GF-D8 (cell line): ENCODE data around the gene PARD3.

Experiments
- DNase-seq: peaks from one replicate; lab custom pipeline; 2025; lab: John Stamatoyannopoulos, UW

PARD3 gene

DNA sequence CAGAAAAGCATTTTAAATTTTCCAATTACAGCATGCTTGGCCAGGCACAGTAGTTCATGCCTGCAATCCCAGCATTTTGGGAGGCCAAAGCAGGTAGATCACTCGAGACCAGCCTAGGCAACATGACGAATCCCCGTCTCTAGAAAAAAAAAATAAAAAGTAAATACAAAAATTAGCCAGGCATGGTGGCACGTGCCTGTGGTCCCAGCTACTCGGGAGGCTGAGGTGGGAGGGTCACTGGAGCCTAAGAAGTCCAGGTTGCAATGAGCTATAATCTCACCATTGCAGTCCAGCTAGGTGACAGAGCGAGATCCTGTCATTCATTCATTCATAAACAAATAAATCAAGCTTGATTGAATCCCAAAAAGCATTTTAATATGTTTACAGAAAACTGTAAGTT lies 234.9 kb downstream of the PARD3 start:
- DNase-seq: no peak

GRCh38 chr10:34578468-34578867 lies 236.6 kb downstream of the PARD3 start:
- DNase-seq: no peak

DNA sequence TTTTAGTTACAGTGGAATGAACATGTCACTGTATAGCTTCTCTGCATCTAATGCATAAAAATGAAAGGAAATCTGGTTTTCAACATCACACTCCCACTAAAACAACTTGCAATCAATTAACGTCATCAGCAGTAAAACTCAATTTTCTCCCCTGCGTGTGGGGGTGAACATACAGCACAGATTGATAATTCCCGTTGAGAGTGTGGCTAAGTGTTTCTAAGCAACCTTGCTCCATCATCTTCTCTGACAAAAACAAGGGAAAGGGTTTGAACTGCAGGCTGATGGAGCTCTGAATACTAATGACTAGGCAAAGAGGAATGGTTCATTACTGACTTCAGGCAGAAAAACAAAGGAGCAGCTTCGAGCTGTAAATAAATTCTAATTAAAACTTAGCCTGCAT lies 238.3 kb downstream of the PARD3 start:
- DNase-seq: no peak

DNA sequence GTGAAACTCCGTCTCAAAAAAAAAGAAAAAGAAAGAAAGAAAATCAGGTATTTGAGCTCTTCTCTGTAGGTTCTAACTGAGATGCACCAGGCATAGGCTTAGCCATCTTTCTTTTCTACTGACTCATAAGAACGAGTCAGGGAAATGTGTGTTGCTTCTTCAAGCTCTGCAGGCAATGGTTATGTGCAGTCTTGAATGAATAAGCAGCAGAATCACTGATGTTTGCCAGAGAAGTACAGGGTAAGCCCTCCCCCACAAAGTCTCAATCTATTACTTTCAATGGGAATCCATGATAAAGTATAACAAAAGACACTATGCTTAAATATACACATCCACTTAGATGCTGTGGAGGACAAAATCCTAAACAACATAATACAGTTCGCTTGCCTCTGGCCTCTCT lies 239.2 kb downstream of the PARD3 start:
- DNase-seq: no peak

GRCh38 chr10:34574353-34574934 lies 240.7 kb downstream of the PARD3 start:
- DNase-seq: no peak

GRCh38 chr10:34570887-34571286 lies 244.2 kb downstream of the PARD3 start:
- no peak for DNase-seq

DNA sequence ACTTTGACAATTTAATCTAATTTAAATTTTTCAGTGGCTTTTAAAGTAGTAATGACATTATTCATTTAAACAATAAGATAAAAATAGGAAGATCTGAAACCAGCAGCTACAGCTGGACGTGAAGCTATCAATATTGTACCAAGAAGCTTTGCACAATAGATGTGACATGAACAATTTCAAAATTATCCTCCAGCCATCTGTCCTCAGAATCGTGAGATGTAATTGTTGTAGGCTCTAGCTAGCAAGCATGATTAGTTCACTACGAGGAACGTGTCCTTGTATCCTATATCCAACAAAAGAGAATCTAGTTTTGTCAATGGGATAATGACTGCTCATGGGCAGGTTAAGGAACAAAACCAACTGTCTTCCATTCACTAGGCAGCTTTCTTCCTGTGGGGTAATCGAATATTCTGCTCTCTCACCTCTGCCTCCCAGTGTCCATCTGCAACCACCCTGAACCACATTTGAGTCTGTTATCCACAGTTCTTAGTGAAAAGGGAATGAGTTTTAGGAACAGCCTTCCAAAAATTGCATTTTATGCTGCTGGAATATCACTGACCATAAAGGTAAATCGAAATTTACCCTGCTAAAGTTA lies 247.3 kb downstream of the PARD3 start:
- DNase-seq: no peak

- DNase-seq: no peak
Measured at GRCh38 chr10:34565934-34566333, 249.2 kb downstream of the PARD3 start.

DNA sequence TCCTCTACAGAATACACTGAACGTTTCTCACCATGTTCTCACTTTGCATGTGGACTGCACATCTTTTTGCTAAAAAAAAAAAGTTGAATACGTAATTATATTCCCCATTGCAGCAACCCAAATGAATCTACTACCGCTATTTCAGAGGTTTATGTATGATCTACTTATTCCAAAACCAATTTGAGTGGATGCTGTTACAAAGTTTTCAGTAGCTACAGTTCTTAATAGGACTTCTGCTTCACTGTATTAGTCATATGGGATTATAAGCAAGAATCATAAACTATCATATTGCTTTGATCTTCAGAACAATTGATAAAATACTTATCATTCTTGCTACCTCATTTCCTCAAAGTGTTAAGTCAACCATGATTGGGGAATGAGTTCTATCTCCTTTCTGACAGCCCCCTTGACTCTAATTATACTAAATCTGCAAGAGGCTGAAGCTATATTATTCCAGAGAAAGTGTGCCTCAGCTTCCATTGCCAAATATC lies 257.0 kb downstream of the PARD3 start:
- DNase-seq: no peak

DNA sequence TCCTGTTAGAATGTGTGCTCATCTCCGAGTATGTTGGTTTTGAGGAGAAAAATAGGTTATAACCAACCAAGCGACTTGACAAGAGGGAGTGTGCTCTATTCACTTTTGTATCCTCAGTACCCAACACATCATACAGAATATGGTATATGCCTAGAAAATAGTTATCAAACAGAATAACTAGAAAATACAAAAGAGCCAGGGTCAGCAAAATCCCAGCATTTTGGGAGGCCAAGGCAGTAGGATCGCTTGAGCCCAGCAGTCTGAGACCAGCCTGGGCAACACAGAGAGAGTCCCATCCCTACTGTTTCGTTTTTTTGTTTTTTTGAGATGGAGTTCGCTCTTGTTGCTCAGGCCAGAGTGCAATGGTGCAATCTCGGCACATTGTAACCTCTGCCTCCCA lies 257.9 kb downstream of the PARD3 start:
- DNase-seq: no peak

DNA sequence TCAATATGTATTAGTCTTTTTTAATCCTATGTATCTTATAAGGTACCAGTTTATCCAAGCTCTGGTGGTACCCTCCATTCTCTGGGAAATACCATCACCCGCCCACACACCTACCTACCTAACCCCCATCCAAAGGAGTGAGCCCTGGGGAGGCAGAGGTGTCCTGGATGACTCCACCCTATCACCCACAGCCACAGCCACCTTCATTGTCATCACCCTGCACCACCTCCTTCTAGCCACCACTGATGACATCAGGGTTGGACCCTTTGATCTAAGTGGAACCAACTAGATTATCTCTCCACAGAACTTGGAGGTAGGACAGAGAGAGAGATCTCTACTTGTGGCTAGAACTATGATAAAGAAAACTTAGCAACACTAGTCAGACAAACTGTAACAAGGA lies 259.4 kb downstream of the PARD3 start:
- no peak for DNase-seq

GRCh38 chr10:34553747-34554146 lies 261.3 kb downstream of the PARD3 start:
- DNase-seq: no peak

GRCh38 chr10:34551295-34551694 lies 263.8 kb downstream of the PARD3 start:
- DNase-seq: no peak

DNA sequence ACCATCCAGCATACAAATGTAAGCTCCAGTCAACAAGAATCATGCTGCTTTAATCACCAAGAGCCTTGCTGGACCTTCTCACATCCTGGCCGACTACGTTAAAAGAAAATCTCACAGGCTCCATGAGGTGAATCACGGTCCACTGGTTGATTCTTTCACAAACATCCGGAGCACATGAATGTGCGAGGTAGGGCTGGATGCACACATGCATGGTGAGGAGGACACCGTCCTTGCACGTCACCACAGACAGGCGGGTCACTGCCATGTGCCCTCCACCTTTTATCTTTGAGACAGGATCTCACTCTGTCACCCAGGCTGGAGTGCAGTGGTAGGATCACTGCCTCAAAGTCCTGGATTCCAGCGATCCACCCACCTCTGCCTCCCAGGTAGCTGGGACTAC lies 265.1 kb downstream of the PARD3 start:
- no peak for DNase-seq

- DNase-seq: no peak
Measured at GRCh38 chr10:34549001-34549400, 266.1 kb downstream of the PARD3 start.

- DNase-seq: no peak
Measured at GRCh38 chr10:34548466-34548865, 266.6 kb downstream of the PARD3 start.

GRCh38 chr10:34547695-34548094 lies 267.4 kb downstream of the PARD3 start:
- no peak for DNase-seq

- DNase-seq: no peak
Measured at GRCh38 chr10:34547291-34547690, 267.8 kb downstream of the PARD3 start.

- no peak for DNase-seq
Measured at GRCh38 chr10:34544400-34544799, 270.7 kb downstream of the PARD3 start.

- no peak for DNase-seq
Measured at GRCh38 chr10:34543716-34544115, 271.4 kb downstream of the PARD3 start.

DNA sequence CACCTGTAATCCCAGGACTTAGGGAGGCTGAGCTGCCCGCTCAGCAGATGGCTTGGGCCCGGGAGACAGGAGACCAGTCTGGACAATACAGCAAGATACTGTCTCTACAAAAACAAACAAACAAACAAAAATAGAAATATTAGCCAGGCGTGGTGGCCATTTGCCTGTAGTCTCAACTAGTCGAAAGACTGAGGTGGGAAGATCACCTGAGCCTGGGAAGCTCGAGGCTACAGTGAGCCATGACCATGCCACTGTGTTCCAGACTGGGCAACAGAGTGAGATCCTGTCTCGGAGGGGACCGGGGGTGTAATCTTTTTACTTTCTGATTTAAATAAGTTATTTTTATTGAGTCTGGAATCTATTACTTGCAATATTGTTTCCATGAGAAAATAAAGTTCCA lies 274.6 kb downstream of the PARD3 start:
- no peak for DNase-seq

DNA sequence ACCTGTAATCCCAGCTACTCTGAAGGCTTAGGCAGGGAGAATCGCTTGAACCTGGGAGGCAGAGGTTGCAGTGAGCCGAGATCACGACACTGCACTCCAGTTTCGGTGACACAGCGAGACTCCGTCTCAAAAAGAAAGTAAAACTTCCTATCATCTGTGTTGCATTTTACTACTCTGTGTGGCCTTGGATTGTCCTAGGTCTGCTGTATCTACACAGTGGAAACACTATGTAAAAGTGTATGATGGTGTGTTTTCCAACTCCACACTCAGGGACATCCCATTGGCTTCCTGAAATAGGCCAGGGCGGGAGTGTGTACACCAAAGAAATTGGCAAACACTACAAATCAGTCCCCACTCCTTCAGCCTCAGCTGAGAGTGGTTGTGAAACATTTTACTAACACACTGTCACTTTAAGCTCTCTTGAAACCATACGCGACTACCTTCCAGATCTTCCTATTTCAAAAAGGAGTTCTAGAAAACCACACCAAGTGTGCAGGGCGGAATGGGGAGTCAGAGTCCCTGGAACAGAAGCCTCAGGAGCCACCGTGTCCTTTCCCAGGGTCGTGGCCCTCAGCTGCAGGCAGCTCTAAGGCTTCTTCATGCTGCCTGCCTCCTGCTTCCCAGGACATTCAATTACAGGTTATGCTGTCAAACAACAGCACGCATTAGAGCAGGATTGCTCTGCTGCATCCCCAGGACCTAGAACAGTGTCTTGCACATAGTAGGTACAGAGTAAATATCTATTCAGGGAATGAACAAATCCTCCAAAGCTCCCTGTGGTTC lies 275.4 kb downstream of the PARD3 start:
- DNase-seq: no peak

- no peak for DNase-seq
Measured at GRCh38 chr10:34538281-34538829, 276.7 kb downstream of the PARD3 start.
